Measurements from ENCODE around the gene CYCS.
"Not testable (repeated sequence)": the region's sequence is repeated elsewhere in the genome, so short reads cannot be mapped to it uniquely, and the experiment has no call there.

CYCS gene

DNA sequence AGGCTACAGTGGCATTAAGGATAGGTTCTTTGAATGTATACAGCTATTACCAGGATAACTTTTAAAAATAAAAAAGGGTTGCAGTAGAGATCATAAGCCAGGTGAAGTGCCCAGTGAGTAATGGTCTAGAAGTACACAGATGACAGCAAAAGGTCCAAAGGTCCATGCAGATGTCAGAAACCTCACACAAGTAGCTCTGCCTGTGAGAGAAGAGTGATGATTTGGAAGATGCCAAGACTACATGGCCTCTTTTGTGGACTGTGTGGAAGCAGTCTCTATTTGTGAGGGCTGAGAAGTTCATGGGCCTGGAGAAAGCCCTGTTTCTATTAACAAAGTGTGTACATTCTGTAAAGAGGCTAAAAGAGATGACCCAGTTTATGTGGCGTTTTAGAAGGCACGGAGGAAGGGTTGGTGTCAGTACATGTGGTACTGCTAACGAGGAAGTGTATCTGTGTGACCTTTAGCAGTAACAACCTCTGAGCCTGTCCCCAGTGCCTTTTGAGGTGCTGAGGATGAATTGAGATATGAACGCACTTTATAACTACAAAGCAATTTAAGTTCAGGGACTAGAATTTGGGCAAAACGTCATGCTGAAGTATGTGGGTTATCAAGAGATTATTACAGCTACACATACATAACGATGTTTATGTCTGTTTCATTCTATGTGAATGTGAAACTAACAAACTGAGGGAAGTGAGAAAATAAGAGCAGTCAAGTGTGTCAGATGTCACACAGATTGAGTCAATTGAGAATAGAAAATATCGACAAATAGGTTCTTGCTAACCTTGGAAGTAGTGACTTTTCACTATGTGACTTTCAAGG is 7.6 kb downstream of the CYCS start:
- no peak for DNase-seq

- DNase-seq, result no peak
Observed at GRCh38 chr7:25116621-25117020, 8.4 kb downstream of the CYCS start.

DNA sequence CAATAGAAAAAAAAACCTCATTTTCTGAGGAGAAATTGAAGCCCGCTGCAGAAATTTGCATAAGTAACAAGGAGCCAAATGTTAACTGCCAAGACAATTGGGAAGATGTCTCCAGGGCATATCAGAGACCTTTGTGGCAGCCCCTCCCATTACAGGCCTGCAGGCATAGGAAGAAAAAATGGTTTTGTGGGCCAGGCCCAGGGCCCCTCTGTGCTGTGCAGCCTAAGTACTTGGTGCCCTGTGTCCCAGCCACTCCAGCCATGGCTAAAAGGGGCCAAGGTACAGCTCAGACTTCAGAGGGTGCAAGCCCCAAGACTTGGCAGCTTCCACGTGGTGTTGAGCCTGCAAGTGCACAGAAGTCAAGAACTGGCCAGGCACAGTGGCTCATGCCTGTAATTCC is 14.5 kb downstream of the CYCS start:
- DNase-seq, result not testable (repeated sequence)

DNA sequence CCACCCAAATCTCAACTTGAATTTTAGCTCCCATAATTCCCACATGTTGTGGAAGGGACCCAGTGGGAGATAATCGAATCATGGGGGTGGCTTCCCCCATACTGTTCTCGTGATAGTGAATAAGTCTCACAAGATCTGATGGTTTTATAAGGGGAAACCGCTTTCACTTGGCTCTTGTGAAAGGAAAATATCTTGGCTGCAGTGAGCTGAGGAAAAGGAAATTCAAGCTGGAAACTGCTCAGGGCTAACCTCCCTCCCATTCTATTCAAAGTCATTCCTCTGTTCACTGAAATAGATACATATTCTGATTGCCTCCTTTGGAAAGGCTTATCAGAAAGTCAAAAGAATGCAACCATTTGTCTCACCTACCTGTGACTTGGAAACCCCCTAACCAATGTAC is 15.8 kb downstream of the CYCS start:
- no peak for DNase-seq

GRCh38 chr7:25105911-25106310 is 19.1 kb downstream of the CYCS start:
- DNase-seq, result no peak

- DNase-seq, result no peak
Observed at GRCh38 chr7:25103773-25104172, 21.3 kb downstream of the CYCS start.

- no peak for DNase-seq
Observed at GRCh38 chr7:25101817-25102216, 23.2 kb downstream of the CYCS start.

DNA sequence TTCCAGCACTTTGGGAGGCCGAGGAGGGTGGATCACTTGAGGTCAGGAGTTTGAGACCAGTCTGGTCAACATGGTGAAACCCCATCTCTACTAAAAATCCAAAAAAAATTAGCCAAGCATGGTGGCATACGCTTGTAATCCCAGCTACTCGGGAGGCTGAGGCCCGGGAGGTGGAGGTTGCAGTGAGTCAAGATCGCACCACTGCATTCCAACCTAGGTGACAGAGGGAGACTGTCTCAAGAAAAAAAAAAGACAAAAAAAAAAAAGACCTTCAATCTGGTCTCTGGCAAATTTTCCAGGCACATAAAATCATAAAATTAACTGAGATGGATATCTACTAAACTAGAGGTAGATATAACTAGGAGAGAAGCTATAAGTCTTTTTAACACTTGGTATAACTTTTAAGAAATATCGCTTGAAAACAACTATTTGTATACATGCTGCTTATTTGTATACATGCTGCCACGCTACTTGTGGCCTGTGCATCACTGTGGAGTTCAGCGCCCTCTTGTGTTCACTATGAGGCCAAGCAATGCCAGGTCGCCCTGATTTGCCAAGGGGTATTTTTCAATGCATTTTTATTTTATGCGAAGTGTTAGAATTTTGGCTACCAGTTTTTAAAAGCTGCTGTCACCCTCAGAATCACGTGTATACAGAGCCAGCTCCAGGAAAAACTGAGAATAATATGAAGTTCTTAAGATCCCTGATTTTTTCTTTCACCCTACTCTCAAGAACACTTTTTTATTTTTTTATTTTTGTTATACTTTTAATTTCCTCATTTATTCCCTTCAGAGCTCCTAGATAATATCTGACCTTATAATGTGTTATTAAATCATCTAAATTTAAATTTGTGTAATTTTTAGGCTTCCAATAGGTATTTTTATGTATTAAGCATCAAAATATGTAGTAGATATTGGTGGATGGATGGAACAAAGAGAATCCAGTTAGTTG is 26.7 kb downstream of the CYCS start:
- DNase-seq, result peak; percentile 43

DNA sequence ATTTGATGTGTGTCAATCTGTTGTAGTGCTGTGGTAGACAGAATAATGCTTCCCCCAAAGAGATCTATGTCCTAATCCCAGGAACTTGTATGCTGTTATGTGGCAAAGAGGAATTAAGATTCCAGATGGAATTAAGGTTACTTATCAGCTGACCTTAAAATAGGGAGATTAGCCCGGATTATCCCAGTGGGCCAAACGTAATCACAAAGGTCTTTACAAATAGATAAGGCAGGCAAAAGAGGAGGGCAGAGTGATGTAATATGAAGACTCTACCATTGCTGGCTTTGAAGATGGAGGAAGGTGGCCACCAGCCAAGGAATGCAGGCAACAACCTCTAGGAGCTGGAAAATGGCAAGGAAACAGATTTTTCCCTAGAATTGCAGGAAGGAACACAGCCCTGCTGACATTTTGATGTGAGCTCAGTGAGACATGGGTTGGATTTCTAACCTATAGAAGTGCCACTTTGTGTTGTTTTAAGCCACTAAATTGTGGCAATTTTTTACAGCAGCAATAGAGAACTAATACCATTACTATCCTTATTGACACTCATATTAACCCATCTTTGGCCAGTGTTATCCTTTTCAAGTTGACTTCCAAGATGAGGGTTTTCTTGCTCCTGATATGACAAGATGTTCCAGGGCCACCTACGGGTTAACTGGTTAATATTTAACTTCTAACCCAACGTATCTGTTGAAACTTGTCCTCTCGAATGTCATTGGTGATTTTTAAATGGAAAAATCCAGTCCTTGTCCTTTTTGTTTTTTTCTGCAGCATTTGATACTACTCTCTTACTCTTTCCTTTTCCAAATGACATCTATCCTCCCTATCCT is 29.3 kb downstream of the CYCS start:
- no peak for DNase-seq

DNA sequence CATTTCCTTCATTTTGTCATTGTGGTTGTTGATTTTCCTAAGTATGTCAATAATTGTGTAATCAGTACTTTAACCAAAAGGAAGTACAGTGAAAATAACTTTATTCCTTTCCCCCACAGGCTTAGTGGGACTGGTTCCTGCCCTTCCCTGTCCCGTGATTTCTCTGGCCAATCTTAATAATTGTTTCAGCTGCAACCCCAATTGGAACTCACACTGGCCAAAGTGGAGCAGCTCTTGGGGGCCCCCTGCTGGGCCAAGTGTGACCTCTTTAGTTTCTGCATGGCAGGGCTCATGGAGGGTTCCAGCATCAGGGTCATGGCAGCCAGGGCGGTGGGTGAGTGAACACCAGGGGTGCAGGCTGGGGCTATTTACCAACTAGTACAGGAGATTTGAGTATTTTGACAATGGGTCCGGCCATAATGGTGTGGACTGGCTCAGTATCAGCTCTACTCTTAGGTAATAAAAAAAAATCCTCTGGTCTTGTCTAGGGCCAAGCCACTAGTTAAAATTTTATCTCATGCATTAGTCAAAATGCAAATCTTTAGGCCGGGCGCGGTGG is 31.7 kb downstream of the CYCS start:
- DNase-seq, result no peak

DNA sequence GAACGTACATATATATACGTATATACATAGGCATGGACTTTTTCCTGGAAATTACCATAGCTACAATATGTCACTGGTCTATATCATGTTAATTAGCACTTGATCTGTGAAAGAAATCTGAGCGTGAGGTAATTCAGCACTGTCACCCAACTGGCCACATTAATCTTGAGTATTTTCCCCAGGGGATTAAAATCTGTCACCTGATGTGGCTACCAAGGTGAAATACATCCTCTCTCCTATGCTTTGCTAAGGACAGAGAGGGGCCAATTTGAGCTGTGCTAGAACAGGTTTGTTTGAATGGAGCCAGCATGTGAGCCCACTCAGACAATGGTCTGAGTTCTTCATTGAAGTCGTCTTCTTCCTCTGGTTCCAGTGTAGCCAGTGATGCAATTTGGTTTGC is 33.3 kb downstream of the CYCS start:
- no peak for DNase-seq

DNA sequence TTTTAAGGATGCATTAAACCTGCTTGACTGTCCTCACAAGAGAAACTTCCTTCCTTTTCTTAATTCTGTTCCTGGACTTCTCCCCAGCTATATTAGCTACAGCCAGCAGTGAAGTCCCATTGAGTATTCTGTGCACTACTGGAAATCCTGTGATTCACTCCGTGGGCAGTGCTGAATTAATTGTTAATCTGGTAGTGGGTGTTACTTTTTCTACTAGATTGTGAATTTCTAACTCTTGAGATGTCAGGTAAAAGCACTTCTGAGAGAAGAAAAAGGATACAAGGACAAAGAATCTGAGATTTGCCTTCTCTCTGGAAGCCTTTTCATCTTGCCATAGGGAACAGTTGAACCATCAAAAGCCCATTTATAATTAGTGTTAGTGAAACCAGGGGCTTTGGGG is 33.9 kb downstream of the CYCS start:
- no peak for DNase-seq

- DNase-seq, result no peak
Observed at GRCh38 chr7:25090374-25090773, 34.7 kb downstream of the CYCS start.

- DNase-seq, result no peak
Observed at GRCh38 chr7:25087855-25088254, 37.2 kb downstream of the CYCS start.

GRCh38 chr7:25084821-25085220 is 40.2 kb downstream of the CYCS start:
- no peak for DNase-seq

GRCh38 chr7:25083201-25083600 is 41.9 kb downstream of the CYCS start:
- no peak for DNase-seq

- not testable (repeated sequence) for DNase-seq
Observed at GRCh38 chr7:25082041-25082440, 43.0 kb downstream of the CYCS start.

DNA sequence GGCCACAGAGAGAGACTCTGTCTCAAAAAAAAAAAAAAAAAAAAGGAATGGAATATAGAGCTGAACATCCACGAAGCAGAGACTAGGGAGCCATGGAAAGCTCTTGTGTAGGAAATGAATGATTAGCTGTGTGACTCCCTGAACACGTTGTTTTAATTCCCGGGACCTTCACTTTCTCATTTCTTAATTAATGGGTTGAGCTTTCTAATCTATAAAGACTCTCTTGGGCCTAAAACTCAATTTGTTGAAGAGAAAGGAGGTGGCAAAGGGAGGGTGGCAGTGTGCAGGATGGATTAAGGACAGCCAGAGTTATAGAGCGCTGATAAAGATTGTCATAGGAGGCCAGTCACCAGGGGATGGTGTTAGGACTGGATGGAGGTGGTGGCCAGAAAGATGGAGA is 48.0 kb downstream of the CYCS start:
- no peak for DNase-seq

DNA sequence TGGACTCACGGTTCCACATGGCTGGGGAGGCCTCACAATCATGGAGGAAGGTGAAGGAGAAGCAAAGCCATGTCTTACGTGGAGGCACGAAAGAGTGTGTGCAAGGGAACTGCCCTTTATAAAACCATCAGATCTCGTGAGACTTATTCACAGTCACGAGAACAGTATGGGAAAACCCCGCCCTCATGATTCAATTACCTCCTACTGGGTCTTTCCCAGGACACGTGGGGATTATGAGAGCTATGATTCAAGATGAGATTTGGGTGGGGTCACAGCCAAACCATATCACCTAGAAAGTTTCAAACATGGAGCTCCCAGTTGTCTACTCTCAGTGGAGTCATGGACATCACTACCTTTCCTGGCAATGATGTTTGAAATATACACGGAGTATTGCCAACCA is 49.6 kb downstream of the CYCS start:
- DNase-seq, result no peak

- DNase-seq, result no peak
Observed at GRCh38 chr7:25073451-25073850, 51.6 kb downstream of the CYCS start.
